ENCODE results near the gene EP400.

GRCh38 chr12:132043770-132044467 is 94.2 kb downstream of the EP400 start:
- TF ChIP-seq CTCF (conservative IDR thresholded peaks at IDR 0.05): no peak
- TF ChIP-seq ZFX (IDR thresholded peaks at IDR 0.05): no peak
